Measurements from ENCODE around the gene FCRLA.
A peak's percentile ranks its signal among the peaks of the same experiment; 100 is the strongest.
"Not testable (repeated sequence)": the region's sequence is repeated elsewhere in the genome, so short reads cannot be mapped to it uniquely, and the experiment has no call there.

FCRLA gene, protein sequence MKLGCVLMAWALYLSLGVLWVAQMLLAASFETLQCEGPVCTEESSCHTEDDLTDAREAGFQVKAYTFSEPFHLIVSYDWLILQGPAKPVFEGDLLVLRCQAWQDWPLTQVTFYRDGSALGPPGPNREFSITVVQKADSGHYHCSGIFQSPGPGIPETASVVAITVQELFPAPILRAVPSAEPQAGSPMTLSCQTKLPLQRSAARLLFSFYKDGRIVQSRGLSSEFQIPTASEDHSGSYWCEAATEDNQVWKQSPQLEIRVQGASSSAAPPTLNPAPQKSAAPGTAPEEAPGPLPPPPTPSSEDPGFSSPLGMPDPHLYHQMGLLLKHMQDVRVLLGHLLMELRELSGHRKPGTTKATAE
- long read RNA-seq, donor 1 = 0 reads
- long read RNA-seq, donor 2 = 0 reads
- long read RNA-seq, donor 3 = 0 reads
- long read RNA-seq, donor 4 = 0 reads
- long read RNA-seq, donor 5 = 0 reads
- long read RNA-seq, donor 6 = 0 reads
- long read RNA-seq, donor 7 = 0 reads
- long read RNA-seq, donor 8 = 0 reads

DNA sequence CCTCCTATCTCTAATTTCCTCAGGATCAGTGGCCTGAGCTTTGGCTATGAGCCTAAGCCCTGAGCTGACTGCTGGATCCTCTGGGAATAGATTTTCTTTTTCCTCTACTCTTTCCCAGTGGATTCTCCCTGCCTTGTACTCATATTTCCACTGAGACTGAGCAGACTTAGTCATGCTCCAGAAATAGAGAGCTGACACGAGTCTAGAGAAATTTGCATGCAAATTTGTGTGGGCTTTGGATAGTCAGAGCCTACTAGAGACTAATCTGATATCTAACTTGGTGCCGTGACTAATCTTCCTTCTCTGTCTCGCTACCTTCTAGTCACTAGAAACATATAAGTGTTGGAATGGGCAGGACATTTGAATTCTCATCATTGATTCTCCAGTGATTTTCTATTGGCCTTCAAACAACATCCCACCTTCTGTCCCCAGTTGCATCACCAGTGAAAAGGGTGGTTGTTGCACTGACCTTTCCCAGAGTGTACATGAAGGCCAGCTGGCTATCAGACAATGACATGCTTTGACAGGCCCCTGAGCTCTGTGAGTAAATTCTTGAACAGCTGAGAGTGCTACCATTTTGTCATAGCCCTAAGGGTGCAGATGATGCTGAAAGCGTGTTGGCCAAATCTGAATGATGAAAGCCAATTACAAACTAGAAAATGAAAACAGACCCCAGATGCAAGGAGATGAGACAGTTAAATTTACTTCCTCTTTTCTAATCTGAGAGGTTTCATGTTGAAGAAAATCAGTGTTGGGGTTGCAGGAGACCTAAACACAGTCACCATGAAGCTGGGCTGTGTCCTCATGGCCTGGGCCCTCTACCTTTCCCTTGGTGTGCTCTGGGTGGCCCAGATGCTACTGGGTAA, at the start of gene FCRLA:
Gene FCRLA, plus strand, starts transcription at position 748 of the 866 bp plus-strand sequence. Its CDS starts 36 bp downstream, at position 784.
- DNase-seq = no peak

GRCh38 chr1:161658524-161658923, 48.5 kb upstream of the FCRLA start:
- DNase-seq = not testable (repeated sequence)

DNA sequence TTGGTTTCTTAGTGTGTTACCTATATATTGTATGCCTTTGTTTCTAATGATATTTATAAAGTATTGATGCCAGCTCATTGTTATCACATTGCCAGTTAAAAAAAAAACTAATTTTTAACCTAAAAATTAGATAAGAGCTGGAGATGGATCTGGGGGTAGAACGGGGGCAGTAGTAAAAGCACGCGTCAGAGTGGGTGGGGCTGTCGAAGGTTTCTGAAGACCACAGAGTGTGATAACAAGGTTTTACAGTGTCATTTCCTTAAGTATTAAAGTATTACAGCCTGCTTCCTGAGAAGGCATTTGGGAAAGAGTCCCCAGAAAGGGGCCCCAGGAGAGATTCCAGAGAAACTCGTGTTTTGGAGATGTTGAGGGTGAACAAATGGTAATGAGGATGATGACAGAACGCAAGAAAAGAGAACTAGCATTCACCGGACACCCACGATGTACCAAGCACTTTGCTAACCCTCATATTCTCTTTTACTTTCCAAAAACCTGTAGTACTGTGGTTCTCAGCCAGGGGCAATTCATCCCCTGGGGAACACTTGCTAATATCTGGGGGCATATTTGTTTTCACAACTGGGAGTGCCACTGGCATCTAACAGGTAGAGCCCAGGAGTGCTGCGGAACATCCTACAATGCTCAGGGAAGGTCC, 45.2 kb upstream of the FCRLA start:
- DNase-seq = not testable (repeated sequence)

DNA sequence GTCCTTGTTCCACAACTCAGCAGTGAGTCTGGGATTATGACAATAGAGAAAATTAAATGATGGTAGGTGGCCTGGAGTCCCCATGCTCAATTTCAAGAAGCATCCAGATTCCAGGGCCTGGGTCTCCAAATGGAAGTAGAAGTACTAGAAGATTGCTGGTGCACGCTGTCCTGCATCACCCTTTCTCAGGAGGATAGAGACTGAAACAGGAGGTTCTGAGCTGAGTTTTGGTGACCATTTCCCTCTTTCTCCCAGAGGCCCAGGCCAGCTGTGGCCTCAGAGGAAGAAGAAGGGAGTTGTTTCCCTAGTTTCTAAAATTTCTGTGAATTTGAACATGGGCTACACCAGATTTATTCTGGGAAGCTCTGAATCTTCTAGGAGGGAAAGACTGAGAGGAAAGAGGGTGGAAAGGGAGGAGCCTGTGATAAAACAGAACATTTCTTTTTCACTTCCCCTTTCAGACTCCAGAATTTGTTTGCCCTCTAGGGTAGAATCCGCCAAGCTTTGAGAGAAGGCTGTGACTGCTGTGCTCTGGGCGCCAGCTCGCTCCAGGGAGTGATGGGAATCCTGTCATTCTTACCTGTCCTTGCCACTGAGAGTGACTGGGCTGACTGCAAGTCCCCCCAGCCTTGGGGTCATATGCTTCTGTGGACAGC, 44.2 kb upstream of the FCRLA start, which contains the start of gene FCGR2B:
Gene FCGR2B, plus strand, starts transcription at position 460 of the 656 bp plus-strand sequence. Its CDS starts 99 bp downstream, at position 559.
- DNase-seq = not testable (repeated sequence)

DNA sequence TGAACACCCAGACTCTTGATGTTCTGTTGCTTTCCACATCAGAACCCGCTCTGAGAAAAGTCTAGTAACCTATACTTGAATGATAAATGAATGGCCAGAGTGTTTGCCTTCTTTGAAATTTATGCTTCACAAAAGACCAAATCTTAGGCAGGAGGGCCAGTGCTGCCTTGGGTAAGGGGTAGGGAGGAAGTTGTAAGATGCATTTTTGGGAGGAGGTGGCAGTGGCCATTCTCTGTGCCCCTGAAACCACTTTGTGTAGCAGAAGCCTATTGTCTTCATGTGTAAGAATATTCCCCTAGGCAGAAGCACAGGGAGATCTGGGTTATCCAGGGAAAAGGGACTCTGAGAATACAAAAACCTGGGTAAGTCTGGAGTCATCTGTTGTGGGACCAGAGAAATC, 43.5 kb upstream of the FCRLA start:
- not testable (repeated sequence) for DNase-seq

DNA sequence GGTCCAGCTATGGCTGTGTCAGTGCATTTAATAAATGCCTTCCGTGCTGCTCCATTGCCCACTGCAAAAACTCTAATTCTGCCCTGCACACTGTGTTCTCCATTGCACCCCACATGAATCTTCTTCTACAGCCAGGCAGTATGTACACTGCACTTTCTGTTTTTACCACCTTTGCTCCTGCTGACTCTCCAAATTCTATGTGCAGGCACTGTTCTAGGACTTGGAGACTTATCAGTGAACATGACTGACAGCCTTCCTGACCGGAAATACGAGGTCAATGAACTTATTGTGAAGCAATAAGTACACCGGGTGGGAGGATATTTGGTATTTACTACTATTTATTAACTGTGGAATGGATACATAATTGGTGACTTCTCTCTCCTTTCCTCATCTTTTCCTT, 42.3 kb upstream of the FCRLA start:
- not testable (repeated sequence) for DNase-seq

DNA sequence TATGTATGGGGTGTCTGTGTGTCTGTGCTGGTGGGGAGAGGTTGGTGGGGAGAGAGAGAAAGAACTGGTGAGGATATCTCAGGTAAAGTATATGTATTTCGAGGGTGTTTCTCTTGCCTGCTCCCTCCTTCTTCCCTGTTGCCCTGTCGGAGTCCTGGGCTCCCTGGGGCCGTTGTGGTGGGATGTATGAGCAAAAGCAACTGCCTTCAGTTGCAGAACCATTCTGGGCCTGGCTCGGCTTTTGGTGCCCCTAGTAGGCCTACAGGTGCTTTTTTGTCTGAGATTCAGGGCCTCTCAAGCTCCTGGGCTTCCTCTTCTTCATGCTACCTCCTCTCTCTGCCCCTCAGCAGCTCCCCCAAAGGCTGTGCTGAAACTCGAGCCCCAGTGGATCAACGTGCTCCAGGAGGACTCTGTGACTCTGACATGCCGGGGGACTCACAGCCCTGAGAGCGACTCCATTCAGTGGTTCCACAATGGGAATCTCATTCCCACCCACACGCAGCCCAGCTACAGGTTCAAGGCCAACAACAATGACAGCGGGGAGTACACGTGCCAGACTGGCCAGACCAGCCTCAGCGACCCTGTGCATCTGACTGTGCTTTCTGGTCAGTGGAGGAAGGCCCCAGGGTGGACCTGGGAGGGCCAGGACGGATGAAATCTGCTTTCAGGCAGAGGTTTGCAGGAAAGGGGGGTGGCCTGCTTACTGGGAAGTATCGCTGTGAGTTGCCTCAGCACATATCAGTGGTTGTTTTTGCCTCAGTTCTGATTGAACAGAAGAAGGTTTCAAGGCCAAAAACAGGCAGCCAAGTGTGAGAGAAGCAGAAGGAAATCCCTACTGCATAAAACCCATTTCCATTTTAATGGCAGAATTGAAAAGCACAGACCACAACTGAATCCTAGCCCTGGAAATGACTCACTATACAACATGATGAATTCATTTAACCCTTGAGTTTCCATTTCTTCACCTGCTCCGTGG, 35.7 kb upstream of the FCRLA start:
- peak; percentile 6 for DNase-seq

DNA sequence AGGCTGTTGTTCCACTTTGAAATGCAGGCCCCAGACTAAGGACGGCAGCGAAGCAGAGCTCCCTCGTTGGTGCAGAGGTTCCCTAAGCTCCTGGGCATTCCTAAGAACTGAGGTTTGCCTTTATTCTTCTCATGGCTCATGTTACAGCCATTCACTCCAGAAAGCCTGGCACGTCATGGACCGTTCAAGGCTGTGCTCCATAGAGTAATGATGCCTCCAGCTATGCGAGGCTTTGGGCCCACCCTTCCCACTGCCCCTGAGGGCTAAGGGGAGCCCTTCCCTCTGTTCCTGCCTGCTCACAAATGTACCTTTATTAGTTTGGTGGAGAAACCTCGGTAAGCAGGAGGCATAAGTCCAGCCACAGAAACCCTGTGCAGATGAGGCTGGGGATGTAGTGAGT, 33.6 kb upstream of the FCRLA start:
- not testable (repeated sequence) for DNase-seq

GRCh38 chr1:161674447-161674846, 32.6 kb upstream of the FCRLA start:
- DNase-seq = not testable (repeated sequence)

DNA sequence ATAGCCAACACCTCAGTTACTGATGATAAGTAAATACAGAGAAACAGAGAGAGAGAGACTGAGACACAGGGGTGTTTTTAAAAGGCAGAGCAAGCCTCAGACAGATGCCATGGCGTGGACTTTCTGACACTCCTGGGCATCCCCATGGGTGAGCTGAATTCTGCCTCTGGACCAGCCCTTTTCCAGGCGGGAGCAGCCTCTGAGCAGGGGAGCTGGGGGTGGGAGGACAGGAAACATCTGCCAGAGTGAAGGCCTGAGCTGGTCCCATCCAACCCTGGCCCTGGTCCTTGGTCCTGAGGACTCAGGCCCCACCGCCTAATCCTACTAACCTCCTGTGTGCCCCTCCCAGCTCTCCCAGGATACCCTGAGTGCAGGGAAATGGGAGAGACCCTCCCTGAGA, 32.1 kb upstream of the FCRLA start:
- DNase-seq = not testable (repeated sequence)

- no peak for DNase-seq
Measured at GRCh38 chr1:161676441-161676840, 30.6 kb upstream of the FCRLA start.

GRCh38 chr1:161676958-161677689, 29.9 kb upstream of the FCRLA start:
- no peak for DNase-seq

GRCh38 chr1:161678500-161678899, 28.5 kb upstream of the FCRLA start:
- DNase-seq = no peak

DNA sequence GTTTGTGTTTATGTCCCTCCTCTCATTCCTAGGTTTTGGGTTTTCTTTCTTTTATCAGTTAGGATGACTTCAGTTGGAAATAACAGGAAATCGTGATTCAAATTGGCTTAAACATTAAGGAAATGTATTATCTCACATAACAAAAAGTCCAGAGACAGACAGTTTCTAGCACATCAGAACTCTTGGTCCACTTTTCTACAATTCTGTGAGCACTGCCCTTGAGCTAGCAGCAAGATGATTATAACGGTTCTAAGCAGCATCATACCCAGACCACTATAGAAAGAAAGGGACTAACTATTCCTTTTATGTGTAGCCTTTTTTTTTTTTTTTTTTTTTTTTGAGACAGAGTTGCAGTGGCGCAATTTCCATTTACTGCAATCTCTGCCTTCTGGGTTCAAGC, 25.1 kb upstream of the FCRLA start:
- DNase-seq = no peak

- no peak for DNase-seq
Measured at GRCh38 chr1:161688946-161689345, 18.1 kb upstream of the FCRLA start.

DNA sequence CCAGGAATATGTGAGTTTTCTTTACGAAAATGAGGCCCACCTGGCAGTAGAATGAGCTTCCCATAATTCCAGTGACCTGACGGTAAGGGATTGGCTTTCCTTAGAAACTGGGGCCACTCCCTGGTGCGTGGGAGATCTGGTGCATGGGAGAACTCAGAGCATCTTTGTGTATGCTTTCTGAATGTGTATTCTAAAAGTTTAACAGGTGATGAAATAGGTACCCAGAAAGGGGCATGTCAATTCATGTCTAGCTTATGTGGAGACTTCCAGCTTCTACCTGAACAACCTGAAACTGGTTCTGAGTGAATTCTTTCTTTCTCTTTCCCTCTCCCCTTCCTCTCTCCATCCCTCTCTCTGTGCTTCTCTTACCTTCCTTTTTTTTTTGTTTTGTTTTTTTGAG, 15.2 kb upstream of the FCRLA start:
- no peak for DNase-seq

DNA sequence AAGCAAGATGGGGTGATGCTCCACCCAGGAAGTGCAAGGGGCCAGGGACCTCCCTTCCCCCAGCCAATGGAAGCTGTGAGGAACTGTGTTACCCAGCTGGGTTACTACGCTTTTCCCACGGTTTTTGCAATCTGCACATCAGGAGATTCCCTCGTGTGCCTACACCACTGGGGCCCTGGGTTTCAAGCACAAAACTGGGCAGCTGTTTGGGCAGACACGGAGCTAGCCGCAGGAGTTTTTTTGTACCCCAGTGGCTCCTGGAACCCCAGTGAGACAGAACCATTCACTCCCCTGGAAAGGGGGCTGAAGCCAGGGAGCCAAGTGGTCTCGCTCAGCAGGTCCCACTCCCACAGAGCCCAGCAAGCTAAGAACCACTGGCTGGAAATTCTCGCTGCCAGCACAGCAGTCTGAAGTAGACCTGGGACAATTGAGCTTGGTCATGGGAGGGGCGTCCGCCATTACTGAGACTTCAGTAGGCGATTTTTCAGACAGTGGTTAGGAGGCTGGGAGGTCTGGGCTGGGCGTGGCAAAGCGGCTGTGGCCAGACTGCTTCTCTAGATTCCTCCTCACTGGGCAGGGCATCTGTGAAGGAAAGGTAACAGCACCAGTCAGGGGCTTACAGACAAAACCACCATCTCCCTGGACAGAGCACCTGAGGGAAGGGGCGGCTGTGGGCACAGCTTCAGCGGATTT, 13.9 kb upstream of the FCRLA start:
- not testable (repeated sequence) for DNase-seq

- DNase-seq = not testable (repeated sequence)
Measured at GRCh38 chr1:161698302-161698701, 8.7 kb upstream of the FCRLA start.

GRCh38 chr1:161702250-161702649, 4.8 kb upstream of the FCRLA start:
- DNase-seq = no peak

All from right kidney (tissue), 9 donors.